Activated CD4-positive, alpha-beta T cell treated with anti-CD3 and anti-CD28 coated beads, Interleukin-2, amount 50 U/mL, for 24 hours (primary cell): Measurements from ENCODE around the gene ZNF48.

Experiments
- DNase-seq, 2 donors: peaks; one replicate each; pipeline ENCODE4 v3.0.0-alpha.2; 2020; ENCODE audit warnings: low read depth in 1 of 2, low spot score in 1 of 2

ZNF48 gene

DNA sequence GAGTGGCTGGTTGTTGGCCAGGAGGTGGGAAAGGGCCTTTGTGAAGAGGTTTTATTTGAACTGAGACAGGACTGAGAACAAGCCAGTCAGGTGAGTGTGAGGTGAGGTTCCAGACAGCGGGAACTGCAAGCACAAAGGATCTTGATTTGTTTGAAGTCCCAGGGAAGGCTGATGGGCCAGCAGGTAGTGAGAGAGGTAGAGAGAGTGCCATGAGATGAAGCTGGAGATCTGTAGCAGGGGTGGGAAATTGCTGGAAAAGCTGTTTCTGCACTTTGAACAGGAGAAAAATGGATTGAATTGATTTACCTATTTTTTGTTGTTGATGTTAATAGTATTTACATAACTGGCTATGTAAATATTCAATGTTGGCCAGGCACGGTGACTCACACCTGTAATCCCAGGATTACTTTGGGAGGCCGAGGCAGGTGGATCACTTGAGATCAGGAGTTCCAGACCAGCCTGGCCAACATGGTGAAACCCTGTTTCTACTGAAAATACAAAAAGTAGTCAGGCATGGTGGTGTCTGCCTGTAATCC is 42.4 kb downstream of the ZNF48 start:
- DNase-seq, result no peak

DNA sequence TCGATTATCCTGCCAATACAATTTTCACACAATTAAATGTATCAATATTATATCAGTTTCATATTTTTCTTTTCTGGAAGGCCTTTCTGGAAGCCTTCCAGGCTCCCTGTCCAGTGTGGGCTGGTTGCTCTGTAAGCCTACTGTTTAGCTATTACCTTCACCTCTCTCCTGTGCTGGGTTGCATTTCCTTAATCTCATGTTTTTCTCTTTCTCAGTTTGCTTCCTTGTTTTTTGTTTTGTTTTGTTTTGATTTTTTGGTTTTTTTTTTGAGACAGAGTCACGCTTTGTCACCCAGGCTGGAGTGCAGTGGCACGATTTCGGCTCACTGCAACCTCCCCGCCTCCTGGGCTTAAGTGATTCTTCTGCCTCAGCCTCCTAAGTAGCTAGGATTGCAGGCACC is 43.6 kb downstream of the ZNF48 start:
- DNase-seq, result no peak

DNA sequence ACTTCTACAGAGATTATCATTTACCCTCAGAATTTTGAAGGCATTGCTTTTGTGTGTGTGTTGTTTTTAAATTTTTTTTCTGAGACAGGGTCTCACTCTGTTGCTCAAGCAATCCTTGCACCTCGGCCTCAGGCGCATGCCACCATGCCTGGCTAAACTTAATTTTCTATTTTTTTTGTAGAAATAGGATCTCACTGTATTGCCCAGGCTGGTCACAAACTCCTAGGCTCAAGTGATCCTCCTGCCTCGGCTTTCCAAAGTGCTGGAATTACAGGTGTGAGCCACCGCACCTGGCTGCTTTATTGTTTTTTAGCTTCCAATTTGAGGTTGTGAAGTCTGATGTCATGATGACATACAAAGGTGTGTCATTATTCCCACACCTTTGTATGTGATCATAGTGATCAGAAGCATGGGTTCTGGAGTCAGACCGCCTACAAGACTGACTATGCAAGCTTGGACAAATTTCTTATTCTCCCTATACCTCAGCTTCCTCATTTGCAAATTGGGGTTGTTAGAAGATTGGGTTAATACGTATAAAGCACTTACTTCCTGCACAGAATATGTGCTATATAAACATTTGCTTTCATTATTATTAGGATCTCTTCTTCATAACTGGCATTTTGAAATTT is 44.6 kb downstream of the ZNF48 start:
- no peak for DNase-seq

DNA sequence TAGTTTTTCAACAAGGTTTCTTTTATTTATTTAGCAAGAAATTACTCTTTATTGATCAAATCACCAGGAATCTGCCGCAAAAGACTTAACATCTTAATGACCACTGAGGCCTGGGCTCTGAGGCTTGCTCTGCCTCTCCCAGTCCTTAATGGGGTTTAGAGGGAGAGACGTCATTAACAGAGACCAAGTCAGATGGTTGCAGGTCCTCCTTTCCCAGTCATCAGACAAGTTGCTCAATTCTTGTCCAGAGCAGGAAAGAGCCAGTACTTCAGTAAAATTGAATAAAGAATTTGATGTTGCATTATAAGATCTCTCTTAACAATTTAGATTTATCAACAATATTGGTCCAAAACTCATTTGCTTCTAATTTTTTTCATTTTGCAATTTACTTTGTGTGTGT is 48.4 kb downstream of the ZNF48 start:
- no peak for DNase-seq

DNA sequence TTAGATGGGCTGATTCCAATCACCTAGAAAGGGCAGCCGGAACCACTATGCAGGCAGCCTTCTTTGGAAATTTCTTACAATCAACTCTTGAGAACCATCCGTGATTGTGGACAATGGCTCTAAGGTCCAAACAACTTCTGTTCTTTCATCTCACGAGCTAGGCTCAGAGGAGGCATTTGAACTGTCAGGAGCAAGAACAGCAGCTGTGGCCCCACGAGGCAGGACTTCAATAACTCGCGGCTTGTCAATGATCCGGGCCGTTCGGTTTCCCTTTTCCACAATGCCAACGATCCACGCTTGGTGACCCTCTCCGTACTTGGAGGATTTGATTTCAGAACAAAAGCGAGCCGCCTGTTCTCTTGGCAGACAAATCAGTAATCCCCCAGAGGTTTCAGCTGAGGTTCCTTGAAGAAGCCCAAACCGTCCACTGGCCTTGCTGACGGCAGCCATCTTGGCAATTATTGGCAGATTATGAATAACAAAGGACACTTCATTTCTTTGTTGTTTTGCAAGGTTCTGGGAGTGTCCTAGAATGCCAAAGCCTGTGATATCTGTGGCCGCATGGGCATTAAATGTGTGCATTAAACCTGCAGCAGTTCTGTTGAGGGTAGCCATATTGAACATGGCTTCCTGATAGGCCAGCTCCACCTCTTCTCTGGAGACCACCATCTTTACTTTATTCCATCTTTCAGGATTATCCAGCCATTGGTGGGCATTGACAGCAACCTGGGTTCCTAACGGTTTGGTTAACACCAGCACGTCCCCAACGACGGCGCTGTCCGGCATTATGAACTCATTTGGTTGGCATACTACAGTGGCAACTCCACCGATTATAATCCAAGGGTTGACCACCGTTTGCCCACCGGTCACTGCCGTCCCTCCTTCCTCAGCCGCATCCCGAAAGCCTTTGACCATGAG is 49.3 kb downstream of the ZNF48 start:
- no peak for DNase-seq

DNA sequence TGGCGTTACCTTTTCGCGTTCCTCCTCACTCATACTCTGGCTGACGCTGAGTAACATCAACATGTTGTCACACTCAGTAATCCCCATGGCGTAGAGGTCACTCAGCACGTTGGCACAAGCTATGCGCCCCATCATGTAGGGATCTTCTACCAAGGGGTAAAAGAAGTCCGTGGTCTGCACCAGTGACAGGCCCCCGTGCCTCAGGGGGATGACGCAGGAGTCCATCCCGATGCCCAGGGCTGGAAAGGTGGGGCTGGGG is 49.9 kb downstream of the ZNF48 start:
- no peak for DNase-seq

DNA sequence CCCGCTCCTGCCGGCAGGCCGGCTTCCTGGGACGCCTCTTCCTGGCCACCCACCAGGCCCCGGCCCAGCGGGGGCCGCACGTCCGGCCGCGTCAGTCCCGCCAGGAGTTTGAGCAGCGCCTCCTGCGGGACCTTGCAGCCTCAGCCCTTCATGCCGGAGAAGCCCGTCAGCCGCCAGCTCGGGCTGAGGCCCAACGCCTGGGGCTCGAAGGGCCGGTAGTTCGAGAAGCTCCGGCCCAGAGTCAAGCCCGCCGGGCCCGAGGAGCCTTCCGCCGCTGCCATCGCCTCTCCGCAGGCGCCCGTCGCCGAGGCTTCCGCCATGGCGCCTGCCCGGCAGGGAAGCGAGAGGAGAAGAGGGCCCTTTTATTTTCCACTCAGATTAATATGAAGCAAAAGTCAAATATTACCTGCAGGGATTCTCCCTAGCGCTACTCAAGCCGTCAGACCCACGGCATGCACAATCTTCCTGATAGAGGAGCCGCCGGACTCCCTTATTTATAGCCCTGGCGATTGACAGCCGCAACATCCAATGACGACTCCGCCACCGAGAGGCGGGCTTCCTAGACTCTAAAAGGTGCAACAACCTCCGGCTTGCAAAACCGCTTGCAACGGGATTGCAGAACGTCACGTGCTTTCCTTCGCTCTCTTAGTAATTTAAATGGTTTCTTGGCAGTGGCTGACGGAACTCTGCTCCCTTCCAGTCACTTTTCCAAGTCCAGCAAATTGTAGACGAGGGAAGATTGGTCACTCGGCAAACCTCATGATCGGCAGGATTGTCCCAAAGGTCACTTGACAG is 50.4 kb downstream of the ZNF48 start, which contains the start of gene SEPHS2:
SEPHS2 (minus strand) TSS at position 467 of the 795 bp plus-strand sequence; CDS start at position 320, 147 bp downstream.
- peak; percentile 89 to 97 for DNase-seq

DNA sequence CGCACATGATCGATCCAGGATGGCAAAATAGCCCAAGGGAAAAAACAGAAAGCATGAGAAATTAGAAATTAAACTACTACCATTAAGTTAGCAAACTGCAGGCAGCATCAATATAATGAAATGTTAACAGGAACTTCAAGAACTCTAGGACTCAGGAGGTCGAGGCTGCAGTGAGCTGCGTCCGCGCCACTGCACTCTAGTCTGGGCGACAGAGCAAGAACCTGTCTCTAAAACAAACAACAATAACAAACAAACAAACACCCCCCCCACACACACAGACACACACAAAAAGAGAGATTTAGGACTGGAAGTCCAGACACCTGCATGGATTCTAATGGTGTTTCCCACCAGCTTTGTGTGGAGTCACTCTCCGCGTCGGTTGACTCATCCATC is 51.0 kb downstream of the ZNF48 start:
- no peak for DNase-seq

DNA sequence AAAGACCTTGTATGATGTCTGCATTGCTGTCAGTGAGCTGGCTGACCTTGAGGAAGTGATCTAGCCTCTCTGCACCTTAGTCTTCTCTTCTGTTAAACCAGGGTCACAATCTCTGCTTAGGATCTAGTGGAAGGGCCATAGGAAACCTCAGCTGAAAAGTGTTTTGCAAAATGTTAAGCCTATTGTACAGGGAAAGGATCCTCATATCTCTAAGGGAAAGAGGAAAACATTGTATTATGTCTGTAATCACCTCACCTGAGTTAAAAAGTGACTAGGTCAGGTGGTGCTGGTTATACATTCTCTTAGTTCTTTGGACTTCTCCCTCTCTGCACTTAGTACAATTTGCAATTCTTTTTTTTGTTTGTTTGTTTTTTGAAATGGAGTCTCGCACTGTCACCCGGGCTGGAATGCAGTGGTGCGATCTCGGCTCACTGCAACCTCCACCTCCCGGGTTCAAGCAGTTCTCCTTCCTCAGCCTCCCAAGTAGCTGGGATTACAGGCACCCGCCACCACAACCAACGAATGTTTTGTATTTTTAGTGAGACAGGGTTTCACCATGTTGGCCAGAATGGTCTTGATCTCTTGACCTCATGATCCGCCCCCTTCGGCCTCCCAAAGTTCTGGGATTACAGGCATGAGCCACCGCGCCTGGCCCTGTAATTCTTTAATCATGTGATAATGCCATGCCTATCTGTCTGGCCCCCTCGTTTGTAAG is 52.4 kb downstream of the ZNF48 start:
- no peak for DNase-seq

DNA sequence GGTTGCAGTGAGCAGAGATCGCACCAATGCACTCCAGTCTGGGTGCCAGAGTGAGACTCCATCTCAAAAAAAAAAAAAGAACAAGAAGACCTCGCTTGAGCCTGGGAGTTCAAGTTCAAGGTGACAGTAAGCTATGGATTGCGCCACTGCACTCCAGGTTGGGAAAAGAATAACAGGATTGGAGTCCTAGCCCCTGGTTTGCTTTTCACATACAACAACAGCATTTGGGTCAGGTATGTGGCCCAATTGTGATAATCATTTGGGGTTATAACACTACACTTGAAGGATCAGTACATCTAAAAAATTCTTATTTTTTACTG is 53.9 kb downstream of the ZNF48 start:
- DNase-seq, result no peak
